Non-pigmented ciliary epithelial cell (primary cell): Measurements from ENCODE around the gene IL4.

Source experiments
- DNase-seq: peaks from one replicate; pipeline ENCODE4 v3.0.0-alpha.2; 2010; ENCODE audit warnings: low read depth

The IL4 gene

DNA sequence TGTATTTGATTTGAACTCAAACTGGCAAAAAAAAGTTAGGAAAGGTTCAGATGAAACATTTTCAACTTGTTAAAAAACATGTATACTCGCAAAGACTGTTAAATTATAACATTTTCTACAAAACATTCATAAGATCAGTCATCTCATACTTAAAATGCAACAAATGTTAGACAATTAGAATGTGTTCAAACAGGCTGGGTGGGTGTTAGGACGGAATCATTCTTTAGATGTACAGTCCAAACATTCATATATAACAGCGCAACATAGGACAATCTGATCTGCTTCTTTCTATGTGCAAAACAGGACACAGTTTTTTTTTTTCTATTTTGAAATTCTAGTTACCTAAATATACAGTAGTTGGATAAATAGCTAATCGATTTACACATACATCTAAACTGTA lies 22.2 kb downstream of the IL4 start:
- no peak for DNase-seq

DNA sequence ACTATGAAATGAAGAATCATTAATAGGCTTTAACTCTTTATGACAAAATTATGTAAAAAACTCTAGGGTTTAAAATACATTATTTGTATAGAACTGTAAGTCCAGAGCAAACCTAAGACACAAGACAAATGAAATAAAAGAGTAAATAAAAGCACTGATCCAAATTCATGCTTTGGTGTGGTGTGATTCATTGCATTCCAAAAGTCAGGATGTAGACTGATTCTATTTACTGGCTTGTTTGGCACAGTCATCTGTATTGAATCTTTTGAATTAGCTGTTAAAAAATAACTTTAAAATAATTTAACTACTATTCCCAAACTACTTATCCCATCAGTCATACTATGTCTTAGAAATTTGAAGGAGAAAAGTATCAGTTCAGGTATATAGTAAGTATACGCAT lies 31.1 kb downstream of the IL4 start:
- peak; percentile 23 for DNase-seq

DNA sequence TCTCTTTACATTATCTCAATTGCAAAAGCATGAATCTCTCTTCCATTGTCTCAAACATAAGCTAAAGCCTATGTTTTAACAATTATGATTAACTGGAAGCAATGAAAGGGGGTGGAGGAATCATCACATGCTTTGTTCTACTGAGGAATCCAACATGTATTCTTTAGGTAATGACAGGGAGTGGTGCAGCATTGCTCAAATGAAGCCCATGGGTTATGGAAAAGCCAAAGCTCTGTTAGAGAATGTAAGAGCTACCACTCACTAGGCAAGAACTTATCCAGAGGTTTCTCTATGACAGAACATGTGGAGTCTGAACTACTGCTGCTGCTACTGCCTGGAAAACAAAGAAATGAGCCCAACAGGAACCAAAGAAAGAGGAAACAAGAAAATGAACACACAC lies 34.9 kb downstream of the IL4 start:
- no peak for DNase-seq

DNA sequence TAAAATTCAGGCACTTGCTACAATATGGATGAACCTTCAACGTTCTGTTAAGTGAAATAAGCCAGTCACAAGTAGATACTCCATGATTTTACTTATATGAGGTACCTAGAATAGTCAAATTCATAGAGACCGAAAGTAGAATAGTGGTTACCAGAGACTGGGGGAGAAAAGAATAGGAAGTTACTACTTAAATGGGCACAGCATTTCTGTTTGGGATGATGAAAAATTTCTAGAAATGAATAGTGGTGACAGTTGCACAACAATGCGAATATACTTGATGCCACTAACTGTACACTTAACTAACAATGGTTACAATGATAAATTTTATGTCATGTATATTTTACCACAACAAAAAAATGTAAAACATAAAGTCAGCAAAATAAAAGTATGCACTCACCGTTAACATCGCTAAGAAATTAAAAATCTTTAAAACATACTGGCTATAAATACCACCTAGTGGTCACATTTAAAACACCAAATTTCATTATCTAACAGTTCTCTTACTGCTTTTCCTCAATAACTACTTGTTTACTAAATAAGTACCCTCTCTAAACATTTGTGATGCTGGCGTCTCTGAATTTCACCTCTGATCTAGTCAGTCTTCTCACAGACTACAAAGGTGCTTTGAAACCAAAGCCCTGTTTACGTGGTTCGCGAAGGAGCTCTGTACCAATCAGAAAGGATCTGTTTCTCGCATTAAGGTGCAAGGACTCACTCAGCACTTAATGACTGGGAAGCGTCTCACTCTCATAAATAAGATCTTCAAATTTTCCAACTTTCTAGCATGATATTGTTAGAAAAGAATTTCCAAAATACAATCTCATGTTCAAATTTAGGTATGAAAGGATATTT lies 40.9 kb downstream of the IL4 start:
- DNase-seq = no peak

- no peak for DNase-seq
Observed at GRCh38 chr5:132718544-132719312, 44.9 kb downstream of the IL4 start.

DNA sequence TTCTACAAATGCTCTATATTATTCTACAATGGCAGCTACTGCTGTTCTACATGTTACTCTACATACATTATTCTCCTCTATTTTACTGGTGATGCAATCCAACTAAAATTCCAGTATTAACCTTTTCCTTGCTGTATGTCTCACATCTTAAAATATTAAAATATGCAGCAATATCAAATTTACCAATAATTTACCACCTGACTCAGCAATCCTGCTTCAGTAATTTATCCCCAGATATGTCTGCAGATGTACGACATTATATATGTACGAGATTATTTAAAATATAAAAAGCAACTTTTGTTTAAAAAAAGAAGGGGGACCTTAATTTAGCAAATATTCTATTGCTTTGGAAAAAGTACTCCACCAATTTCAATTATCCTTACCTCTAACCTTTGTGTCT lies 52.0 kb downstream of the IL4 start:
- no peak for DNase-seq

GRCh38 chr5:132729896-132730295 lies 56.1 kb downstream of the IL4 start:
- no peak for DNase-seq
